ENCODE results near the gene THSD7A.

THSD7A gene

GRCh38 chr7:11810043-11810625 lies 21.9 kb downstream of the THSD7A start:
- H3K27me3 ChIP-seq (replicated peaks; ENCODE audit: control insufficient read depth, insufficient read depth, low read length): no peaks in the 10 kb centered on the region
- H3K36me3 ChIP-seq (ENCODE audit: control insufficient read depth, insufficient read depth, low read length): no peaks in the 10 kb centered on the region
- no peak overlapping the region for H3K4me3 ChIP-seq (replicated peaks; ENCODE audit: low read depth, low read length)
- no peak for TF ChIP-seq CTCF (IDR thresholded peaks at IDR 0.05; ENCODE audit: insufficient read depth, low read length, poor library complexity, severe bottlenecking)
- no peak for DNase-seq (ENCODE audit: extremely low read depth, insufficient read length)

GRCh38 chr7:11807000-11807399 lies 25.0 kb downstream of the THSD7A start:
- Histone ChIP-seq H3K36me3 (ENCODE audit: control insufficient read depth, insufficient read depth, low read length) (no peaks in the 10 kb centered on the region), H3K27me3 (replicated peaks; ENCODE audit: control insufficient read depth, insufficient read depth, low read length) (no peaks in the 10 kb centered on the region), H3K4me3 (replicated peaks; ENCODE audit: low read depth, low read length) (no peak overlapping the region)
- no peak for TF ChIP-seq CTCF (IDR thresholded peaks at IDR 0.05; ENCODE audit: insufficient read depth, low read length, poor library complexity, severe bottlenecking)
- no peak for DNase-seq (ENCODE audit: extremely low read depth, insufficient read length)

- DNase-seq (ENCODE audit: extremely low read depth, insufficient read length): no peak
- no peaks in the 10 kb centered on the region for H3K36me3 ChIP-seq (ENCODE audit: control insufficient read depth, insufficient read depth, low read length)
- no peaks in the 10 kb centered on the region for H3K27me3 ChIP-seq (replicated peaks; ENCODE audit: control insufficient read depth, insufficient read depth, low read length)
- no peak overlapping the region for H3K4me3 ChIP-seq (replicated peaks; ENCODE audit: low read depth, low read length)
- TF ChIP-seq CTCF (IDR thresholded peaks at IDR 0.05; ENCODE audit: insufficient read depth, low read length, poor library complexity, severe bottlenecking): no peak
Observed at GRCh38 chr7:11804621-11805020, 27.4 kb downstream of the THSD7A start.

GRCh38 chr7:11795231-11795630 lies 36.8 kb downstream of the THSD7A start:
- TF ChIP-seq CTCF (IDR thresholded peaks at IDR 0.05; ENCODE audit: insufficient read depth, low read length, poor library complexity, severe bottlenecking): no peak
- Histone ChIP-seq H3K4me3 (replicated peaks; ENCODE audit: low read depth, low read length) (no peak overlapping the region), H3K36me3 (ENCODE audit: control insufficient read depth, insufficient read depth, low read length) (no peaks in the 10 kb centered on the region), H3K27me3 (replicated peaks; ENCODE audit: control insufficient read depth, insufficient read depth, low read length) (no peaks in the 10 kb centered on the region)
- DNase-seq (ENCODE audit: extremely low read depth, insufficient read length): no peak

- Histone ChIP-seq H3K4me3 (replicated peaks; ENCODE audit: low read depth, low read length) (no peak overlapping the region), H3K36me3 (ENCODE audit: control insufficient read depth, insufficient read depth, low read length) (no peaks in the 10 kb centered on the region)
- TF ChIP-seq CTCF (IDR thresholded peaks at IDR 0.05; ENCODE audit: insufficient read depth, low read length, poor library complexity, severe bottlenecking): no peak
Observed at GRCh38 chr7:11792166-11792565, 39.8 kb downstream of the THSD7A start.

GRCh38 chr7:11788568-11788967 lies 43.4 kb downstream of the THSD7A start:
- Histone ChIP-seq H3K27me3 (replicated peaks; ENCODE audit: control insufficient read depth, insufficient read depth, low read length) (no peaks in the 10 kb centered on the region), H3K36me3 (ENCODE audit: control insufficient read depth, insufficient read depth, low read length) (no peaks in the 10 kb centered on the region), H3K4me3 (replicated peaks; ENCODE audit: low read depth, low read length) (no peak overlapping the region)
- DNase-seq (ENCODE audit: extremely low read depth, insufficient read length): no peak
- no peak for TF ChIP-seq CTCF (IDR thresholded peaks at IDR 0.05; ENCODE audit: insufficient read depth, low read length, poor library complexity, severe bottlenecking)

More at GRCh38 chr7:11792166-11792565, 39.8 kb downstream of the THSD7A start:
- DNase-seq (ENCODE audit: extremely low read depth, insufficient read length): no peak
- H3K27me3 ChIP-seq (replicated peaks; ENCODE audit: control insufficient read depth, insufficient read depth, low read length): no peaks in the 10 kb centered on the region

Data from GM06990 (cell line).